22Rv1 (cell line): ENCODE data around the gene KIAA1549.

Experiments used
- H3K27ac ChIP-seq: fragments of 450-650 bp; 2 replicates; pipeline ENCODE4 v1.5.1; 2017
- CTCF ChIP-seq: fragments of 450-650 bp; IDR thresholded peaks from 2 replicates; pipeline ENCODE4 v1.5.1; 2017; ENCODE audit warnings: mild to moderate bottlenecking
- ZFX ChIP-seq: fragments of 450-650 bp; IDR thresholded peaks from 2 replicates; pipeline ENCODE4 v1.6.1; 2017; ENCODE audit warnings: antibody characterized with exemption, borderline replicate concordance

The KIAA1549 gene

GRCh38 chr7:138974103-138974502 lies 7.1 kb downstream of the KIAA1549 start:
- no peak overlapping the region for H3K27ac ChIP-seq
- TF ChIP-seq CTCF, result no peak
- TF ChIP-seq ZFX, result no peak

GRCh38 chr7:138970952-138971351 lies 10.2 kb downstream of the KIAA1549 start:
- no peak overlapping the region for H3K27ac ChIP-seq
- TF ChIP-seq CTCF (no peak), ZFX (no peak)

- no peak overlapping the region for H3K27ac ChIP-seq
Measured at GRCh38 chr7:138970446-138970845, 10.7 kb downstream of the KIAA1549 start.

GRCh38 chr7:138967159-138967558 lies 14.0 kb downstream of the KIAA1549 start:
- no peak overlapping the region for H3K27ac ChIP-seq
- TF ChIP-seq ZFX (no peak), CTCF (no peak)

More at GRCh38 chr7:138970446-138970845, 10.7 kb downstream of the KIAA1549 start:
- TF ChIP-seq ZFX (no peak), CTCF (no peak)

- TF ChIP-seq ZFX (no peak), CTCF (no peak)
- no peak overlapping the region for H3K27ac ChIP-seq
Measured at GRCh38 chr7:138964624-138965436, 16.4 kb downstream of the KIAA1549 start.

- H3K27ac ChIP-seq, result peak overlapping the region; percentile 20
- TF ChIP-seq CTCF (no peak), ZFX (no peak)
Measured at GRCh38 chr7:138963675-138964074, 17.5 kb downstream of the KIAA1549 start.

- H3K27ac ChIP-seq, result peak overlapping the region; percentile 20
- TF ChIP-seq ZFX (no peak), CTCF (no peak)
Measured at GRCh38 chr7:138962561-138963270, 18.5 kb downstream of the KIAA1549 start.
